Urinary bladder (tissue), 4 donors: ENCODE measurements around the gene AUNIP. TPM values are rescaled to one million over a fixed set of nuclear protein-coding genes. Genes with fewer than 3 reads are reported as not detected.

Experiments used
- DNase-seq: peaks from one replicate; pipeline ENCODE4 v3.0.0-alpha.2; 2015; ENCODE audit errors: extremely low spot score
- H3K27ac ChIP-seq: one replicate; pipeline ENCODE4 v1.5.1; 2013; ENCODE audit warnings: low read depth, mild to moderate bottlenecking, moderate library complexity
- H3K36me3 ChIP-seq: one replicate; pipeline ENCODE4 v1.6.1; 2013; ENCODE audit warnings: mild to moderate bottlenecking, moderate library complexity; ENCODE audit not compliant: insufficient read depth
- H3K4me1 ChIP-seq: one replicate; pipeline ENCODE4 v1.6.1; 2013; ENCODE audit warnings: mild to moderate bottlenecking, moderate library complexity; ENCODE audit not compliant: insufficient read depth
- H3K4me3 ChIP-seq: one replicate; pipeline ENCODE4 v1.5.1; 2013; ENCODE audit warnings: low read depth, low read length
- WGBS: extraction: QIAGEN DNeasy Blood & Tissue Kit; methylation state at CpG from one replicate; pipeline ENCODE4 v1.1.7; 2013; 5-methylcytosine and 5-hydroxymethylcytosine counted together
- polyA plus RNA-seq: library from polyadenylated mRNA; stranded (reverse); fragments of 200-250 nt; gene quantifications from one replicate; pipeline ENCODE4 v1.2.3, GENCODE V29; 2013
- total RNA-seq: library from RNA; depleted of rRNA; stranded (reverse); fragments of >200 nt; gene quantifications from one replicate; pipeline ENCODE4 v1.2.3, GENCODE V29; 2014
- donor health status: healthy with polysubstance abuse.
- donor health status: healthy.

AUNIP gene
- total and polyA plus RNA-seq, 2 donors: 0.11 to 1.4 TPM

DNA sequence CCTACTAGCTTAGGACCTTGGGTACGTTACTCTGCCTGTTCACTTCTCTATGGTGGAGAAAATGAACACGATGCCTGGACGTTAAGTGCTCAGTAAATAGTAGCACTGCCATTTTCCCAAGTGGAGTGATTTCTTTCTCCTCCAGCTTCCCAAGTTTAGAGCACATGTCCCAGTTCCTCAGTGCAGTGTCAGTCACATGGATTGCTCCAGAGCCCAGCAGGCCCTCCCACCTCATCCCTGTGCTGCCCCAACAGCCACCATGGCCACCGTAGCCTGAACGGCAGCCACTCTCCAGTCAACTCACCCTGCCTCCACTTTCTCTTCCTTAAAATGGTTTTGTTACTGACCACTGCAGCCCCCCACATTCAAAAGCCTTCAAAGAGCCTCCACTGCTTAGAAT, 38.5 kb upstream of the AUNIP start:
- DNase-seq: no peak
- Histone ChIP-seq H3K4me1 (no peaks in the 10 kb centered on the region), H3K36me3 (no peaks in the 10 kb centered on the region), H3K27ac (no peak overlapping the region), H3K4me3 (no peak overlapping the region)
- 83% methylated on average over 5 of the region's 5 CpGs for WGBS

DNA sequence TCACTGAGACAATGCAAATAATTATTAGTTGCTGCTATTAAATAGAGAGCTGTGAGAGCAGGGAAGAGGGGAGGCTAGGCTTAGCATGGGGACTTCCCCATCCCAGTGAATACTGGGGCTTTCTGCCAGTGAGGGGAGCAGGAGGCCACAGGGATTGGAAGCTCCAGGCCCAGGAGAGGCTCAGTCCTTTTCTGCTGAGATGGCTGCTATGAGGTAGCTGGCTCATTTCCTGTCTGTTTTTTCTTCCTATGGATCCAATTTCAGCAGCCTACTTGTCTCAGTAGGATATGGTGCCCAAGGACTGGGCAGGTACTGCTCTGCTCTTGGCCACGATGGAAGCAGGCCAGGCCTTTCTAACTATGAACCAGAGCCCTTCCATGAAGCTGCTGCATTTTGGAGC, 37.0 kb upstream of the AUNIP start:
- Histone ChIP-seq H3K36me3 (no peaks in the 10 kb centered on the region), H3K27ac (no peak overlapping the region), H3K4me1 (peaks cover 1% of the 10 kb centered on the region), H3K4me3 (no peak overlapping the region)
- 82% methylated on average over 1 of the region's 1 CpG for WGBS
- no peak for DNase-seq

DNA sequence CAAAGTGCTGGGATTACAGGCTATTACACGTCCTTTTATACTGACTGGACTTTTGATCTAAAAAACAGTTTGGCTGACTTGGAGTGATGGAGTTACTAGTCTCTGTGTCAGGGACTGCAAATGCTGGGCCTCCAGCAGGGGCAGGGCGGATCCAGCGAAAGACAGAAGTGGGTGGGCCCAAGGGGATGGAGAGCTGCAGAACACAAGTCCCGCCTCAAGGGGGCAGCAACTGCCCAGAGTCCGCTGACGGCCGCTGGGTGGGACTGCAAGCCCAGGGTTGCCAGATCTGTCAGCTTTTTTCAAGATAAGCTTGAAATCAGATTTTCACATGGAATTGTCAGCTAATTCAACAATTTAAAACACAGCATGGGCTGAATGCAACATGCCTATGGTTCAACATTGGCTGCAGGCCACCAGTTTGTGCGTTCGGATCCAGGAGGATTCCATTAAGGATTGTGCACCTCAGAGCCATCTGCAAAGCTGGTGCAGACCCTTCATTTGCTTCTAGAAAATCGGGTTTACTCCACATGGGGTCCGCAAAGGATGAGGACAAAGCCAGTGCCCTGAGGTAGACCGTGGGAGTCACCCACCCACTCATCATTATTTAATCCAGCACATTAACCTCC, 36.2 kb upstream of the AUNIP start:
- WGBS: 10% methylated on average over 12 of the region's 12 CpGs
- no peak overlapping the region for H3K27ac ChIP-seq
- peaks cover 1% of the 10 kb centered on the region for H3K4me1 ChIP-seq
- DNase-seq: peak; percentile 85
- no peaks in the 10 kb centered on the region for H3K36me3 ChIP-seq
- no peak overlapping the region for H3K4me3 ChIP-seq

DNA sequence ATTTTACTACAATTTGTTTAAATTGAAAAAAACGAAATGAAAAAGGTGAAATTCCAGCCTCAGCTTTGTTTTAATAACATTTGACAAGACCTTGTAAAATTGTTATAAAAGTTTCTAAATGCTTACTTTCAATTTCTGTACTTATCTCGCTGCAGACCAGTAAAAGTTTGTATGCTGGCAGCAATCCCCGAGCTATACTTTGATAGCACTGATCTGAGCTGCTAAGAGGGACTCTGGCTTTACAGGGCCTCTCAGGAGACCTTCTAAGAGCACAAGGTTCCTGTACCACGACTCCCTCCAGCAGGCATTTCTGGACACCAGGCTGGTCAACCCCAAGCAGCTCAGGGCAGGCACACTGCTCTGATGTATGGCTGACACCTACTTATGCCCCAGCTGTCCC, 33.9 kb upstream of the AUNIP start:
- WGBS: 26% methylated on average over 4 of the region's 4 CpGs
- DNase-seq: no peak
- no peak overlapping the region for H3K4me3 ChIP-seq
- peak overlapping the region; percentile 6 for H3K27ac ChIP-seq
- peaks cover 1% of the 10 kb centered on the region for H3K4me1 ChIP-seq
- H3K36me3 ChIP-seq: no peaks in the 10 kb centered on the region

DNA sequence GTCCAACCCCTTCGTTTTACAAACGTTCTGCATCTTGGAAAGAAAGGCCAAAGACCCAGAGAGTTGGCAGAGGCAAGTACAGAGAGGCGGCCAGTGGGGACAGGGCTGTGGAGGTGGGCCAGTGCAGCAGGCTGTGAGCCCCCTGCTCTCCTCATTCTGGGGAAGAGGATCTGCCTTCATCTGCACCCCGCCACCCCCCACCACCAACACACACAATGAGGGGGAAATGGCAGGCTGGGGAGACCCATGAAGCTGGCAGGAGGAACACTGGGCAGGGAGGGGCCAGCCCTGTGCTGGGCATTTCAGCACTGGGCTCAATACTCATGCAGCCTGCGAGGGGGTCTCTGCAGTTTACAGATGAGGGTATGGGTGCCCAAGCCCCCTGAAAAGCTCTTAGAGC, 32.3 kb upstream of the AUNIP start:
- WGBS: 70% methylated on average over 5 of the region's 5 CpGs
- Histone ChIP-seq H3K4me1 (peaks cover 1% of the 10 kb centered on the region), H3K27ac (no peak overlapping the region), H3K4me3 (no peak overlapping the region), H3K36me3 (no peaks in the 10 kb centered on the region)
- no peak for DNase-seq

DNA sequence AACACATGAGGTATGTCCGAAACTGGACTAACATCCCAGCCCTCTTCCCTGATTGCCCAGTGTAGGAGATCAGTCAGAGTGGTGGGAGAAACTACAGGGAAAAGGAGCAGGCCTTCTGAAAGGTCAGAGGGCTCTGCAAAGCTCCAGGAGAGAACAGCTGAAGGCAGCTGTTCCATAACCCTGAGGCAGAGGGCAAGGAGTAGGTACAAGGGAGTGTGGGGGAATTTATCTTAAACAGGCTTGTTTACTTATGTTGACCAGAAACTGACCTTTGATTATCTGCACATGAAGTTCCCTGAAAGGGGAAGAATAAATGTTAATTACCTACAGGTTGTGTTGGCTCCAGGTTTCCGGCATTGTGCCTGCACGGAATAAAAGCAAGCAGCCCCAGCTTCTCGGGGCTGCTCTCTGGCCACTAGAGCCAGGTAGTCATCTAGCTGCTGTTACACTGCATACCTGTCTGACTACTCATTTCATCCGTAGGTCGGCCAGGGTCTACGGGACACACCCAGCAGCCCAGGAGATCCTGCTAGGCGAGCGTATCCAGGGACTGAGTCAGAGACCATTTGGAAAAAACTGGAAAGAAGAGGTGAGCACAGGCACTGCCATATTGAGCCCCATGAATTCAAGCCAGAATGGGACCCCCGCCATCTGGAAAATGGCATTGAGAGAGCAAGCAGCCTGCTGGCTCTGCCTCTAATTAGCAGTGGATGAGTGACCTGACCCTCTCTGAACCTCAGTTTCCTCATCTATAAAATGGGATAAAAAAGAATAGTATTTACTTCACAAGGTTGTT, 31.2 kb upstream of the AUNIP start:
- H3K27ac ChIP-seq: peak overlapping the region; percentile 16
- H3K36me3 ChIP-seq: no peaks in the 10 kb centered on the region
- 75% methylated on average over 10 of the region's 10 CpGs for WGBS

DNA sequence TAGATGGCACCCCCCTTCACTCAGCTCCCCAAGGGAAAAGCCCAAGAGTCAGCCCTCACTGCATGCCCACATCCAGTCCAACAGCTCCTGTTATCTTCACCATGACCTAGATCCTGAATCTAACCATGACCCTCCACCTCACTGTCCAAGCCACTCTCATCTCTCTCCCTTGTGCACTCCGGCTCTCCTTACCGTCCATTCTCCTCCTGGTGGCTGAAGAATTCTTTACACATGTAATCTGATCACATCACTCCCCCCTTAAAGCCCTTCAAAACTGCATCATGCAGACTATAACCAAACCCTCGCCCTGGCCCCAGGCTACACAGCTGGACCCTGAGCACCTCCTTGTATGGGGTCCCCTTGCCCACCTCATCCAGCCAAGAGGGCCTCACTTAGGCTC, 30.2 kb upstream of the AUNIP start:
- DNase-seq: no peak
- 58% methylated on average over 3 of the region's 3 CpGs for WGBS
- Histone ChIP-seq H3K4me3 (no peak overlapping the region), H3K27ac (no peak overlapping the region), H3K4me1 (peaks cover 1% of the 10 kb centered on the region), H3K36me3 (no peaks in the 10 kb centered on the region)

More for the DNA sequence above, 31.2 kb upstream of the AUNIP start:
- no peak for DNase-seq
- peaks cover 1% of the 10 kb centered on the region for H3K4me1 ChIP-seq
- H3K4me3 ChIP-seq: no peak overlapping the region

DNA sequence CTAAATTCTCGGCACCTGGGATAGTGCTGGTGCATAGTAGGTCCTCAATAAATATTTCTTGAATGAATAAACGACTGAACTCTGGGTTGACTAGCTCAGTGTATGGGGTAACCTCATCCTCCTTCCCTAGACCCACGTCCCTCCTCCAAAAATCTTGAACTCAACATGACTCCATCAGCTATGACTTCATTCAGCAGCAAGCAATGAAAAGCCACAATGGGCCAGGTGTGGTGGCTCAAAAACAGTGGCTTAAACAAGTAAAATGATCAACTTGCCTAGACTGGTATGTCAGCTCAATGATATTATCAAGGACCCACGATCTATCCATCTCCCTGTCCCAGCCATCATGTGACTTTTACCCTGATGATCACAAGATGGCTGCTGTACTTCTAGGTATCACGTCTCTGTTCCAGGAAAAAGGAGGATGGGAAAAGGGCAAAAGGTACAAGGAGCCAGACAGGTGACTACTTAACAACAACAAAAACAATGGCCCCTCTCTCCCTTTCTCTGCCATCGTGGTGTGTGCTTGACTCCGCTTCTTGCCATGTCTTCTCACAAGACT, 29.2 kb upstream of the AUNIP start:
- WGBS: 90% methylated on average over 7 of the region's 7 CpGs
- Histone ChIP-seq H3K36me3 (no peaks in the 10 kb centered on the region), H3K4me1 (peaks cover 1% of the 10 kb centered on the region), H3K4me3 (no peak overlapping the region), H3K27ac (no peak overlapping the region)
- no peak for DNase-seq

DNA sequence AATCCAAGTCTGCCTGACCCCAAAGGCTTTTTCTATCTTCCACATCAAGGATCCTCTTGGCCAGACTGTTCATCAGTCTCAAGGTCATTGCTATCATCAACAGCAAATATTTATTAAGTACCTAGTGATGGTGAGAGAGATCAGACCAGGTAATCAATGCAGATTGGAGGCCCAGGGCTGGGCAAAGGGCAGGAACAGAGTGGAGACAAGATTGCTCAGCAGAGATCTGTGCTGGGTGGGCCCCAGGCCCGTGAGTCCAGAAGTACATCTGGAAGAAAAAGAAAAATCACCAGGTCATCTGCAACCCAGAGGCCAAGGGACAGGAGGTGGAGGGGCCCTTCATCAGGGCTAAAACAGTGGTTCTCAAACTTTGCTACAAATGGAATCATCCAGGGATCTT, 26.3 kb upstream of the AUNIP start:
- Histone ChIP-seq H3K36me3 (no peaks in the 10 kb centered on the region), H3K4me1 (no peaks in the 10 kb centered on the region), H3K27ac (no peak overlapping the region), H3K4me3 (no peak overlapping the region)
- 75% methylated on average over 1 of the region's 1 CpG for WGBS
- no peak for DNase-seq

DNA sequence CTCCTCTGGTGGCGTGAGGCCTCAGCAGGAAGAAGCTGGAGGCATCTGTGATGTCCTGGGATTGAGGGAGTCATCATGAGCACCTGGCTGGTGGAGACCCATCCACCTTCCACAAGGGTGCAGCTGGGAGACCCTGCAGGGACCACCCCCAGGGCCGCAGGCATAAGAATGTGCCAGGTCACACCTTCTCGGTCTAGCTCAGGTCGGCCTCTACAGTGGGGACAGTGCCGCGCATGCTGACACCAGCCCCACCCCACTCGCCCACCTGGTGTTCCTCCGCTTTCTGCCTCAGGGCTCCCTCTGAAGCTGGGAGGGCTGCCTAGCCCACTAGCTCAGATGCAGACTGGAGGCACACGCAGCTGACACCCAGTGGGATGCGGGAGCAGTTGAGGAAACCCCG, 22.0 kb upstream of the AUNIP start:
- Histone ChIP-seq H3K27ac (no peak overlapping the region), H3K36me3 (no peaks in the 10 kb centered on the region), H3K4me3 (no peak overlapping the region), H3K4me1 (no peaks in the 10 kb centered on the region)
- 92% methylated on average over 11 of the region's 11 CpGs for WGBS
- DNase-seq: no peak

DNA sequence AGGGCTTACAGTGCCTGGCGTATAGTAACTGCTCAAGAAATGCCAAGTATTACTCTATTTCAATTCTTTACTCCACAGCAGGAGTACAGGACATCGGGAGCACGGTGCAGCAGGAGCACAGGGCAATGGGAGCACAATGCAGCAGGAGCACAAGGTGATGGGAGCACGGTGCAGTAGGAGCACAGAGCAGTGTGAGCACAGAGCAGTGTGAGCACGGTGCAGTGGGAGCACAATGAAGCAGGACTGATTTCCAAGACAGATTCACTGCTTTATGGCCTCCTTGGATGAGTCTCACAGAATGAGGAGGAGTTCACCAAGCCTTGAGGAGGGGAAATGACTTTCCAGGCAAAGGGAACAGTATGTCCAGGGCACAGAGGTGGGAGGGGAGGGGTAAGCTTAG, 21.3 kb upstream of the AUNIP start:
- no peak for DNase-seq
- no peak overlapping the region for H3K27ac ChIP-seq
- WGBS: 92% methylated on average over 5 of the region's 5 CpGs
- H3K4me1 ChIP-seq: no peaks in the 10 kb centered on the region
- H3K4me3 ChIP-seq: no peak overlapping the region
- H3K36me3 ChIP-seq: no peaks in the 10 kb centered on the region

DNA sequence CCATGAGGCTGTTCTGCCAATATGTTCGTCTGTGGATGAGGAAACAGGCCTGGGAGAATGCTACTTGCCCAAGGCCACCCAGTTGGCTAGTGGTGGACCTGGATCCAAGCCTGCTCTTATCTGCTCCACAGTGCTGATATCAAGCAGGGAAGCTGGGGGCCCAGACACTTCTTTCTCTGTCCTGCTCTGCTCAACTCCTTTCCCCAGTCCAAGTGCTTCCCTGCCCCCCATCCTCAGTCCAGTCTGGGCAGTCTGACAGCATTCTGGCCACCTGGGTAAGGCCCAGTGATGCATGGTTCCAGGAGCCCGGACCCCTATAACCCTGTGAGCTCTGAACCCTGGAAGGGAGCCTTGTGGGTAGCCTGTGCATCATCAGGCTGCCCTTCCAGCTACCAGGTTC, 20.4 kb upstream of the AUNIP start:
- Histone ChIP-seq H3K4me1 (no peaks in the 10 kb centered on the region), H3K27ac (no peak overlapping the region), H3K4me3 (no peak overlapping the region), H3K36me3 (no peaks in the 10 kb centered on the region)
- WGBS: 53% methylated on average over 2 of the region's 2 CpGs
- no peak for DNase-seq

DNA sequence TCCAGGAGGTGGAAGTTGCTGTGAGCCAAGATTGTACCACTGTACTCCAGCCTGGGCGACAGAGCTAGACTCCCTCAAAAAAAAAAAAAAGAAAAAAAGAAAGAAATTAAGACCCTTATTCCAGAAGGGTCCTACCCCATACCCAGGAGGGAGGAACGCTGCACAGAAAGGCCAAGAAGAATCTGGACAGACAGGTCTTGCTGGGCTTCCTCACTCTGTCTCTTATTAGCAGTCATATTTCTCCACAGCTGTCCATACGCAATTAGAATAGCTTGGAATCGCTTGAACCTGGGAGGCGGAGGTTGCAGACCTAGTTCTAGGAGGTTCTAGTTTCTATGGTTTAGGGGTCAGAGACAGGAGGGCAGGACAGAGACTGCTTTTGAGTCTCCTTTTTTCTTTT, 19.4 kb upstream of the AUNIP start:
- WGBS: 90% methylated on average over 5 of the region's 5 CpGs
- Histone ChIP-seq H3K4me1 (no peaks in the 10 kb centered on the region), H3K36me3 (no peaks in the 10 kb centered on the region), H3K4me3 (no peak overlapping the region), H3K27ac (no peak overlapping the region)
- no peak for DNase-seq

DNA sequence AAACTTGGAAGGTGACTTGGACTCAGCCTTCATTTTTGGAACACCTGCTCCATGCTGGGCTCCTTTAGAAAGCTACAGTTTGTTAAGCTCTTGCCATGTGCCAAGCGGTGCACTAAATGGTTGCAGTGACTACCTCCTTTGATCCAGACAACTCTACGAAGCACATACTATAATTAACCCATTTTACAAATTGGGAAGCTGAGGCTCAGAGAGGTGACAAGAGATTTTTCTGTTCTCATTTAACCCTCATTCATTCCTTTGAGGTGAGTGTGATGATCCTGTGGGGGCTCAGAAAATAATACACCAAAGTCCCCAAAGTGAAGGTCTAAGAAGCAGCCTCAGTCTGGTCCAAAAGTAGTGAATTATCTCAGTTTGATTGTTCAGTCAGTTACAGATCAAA, 17.9 kb upstream of the AUNIP start:
- Histone ChIP-seq H3K4me1 (no peaks in the 10 kb centered on the region), H3K36me3 (no peaks in the 10 kb centered on the region), H3K4me3 (no peak overlapping the region), H3K27ac (no peak overlapping the region)
- WGBS: 92% methylated on average over 2 of the region's 2 CpGs
- no peak for DNase-seq
